ENCODE data around the gene KMT5C.

KMT5C gene

GRCh38 chr19:55345818-55346724 lies 6.4 kb downstream of the KMT5C start:
- no peak for TF ChIP-seq CTCF (conservative IDR thresholded peaks at IDR 0.05; ENCODE audit: control insufficient read depth, insufficient read depth, low read depth, low read length)
- DNase-seq (ENCODE audit: low read depth) = peak; percentile 80

GRCh38 chr19:55346725-55347441 lies 7.2 kb downstream of the KMT5C start:
- H3K4me3 ChIP-seq (ENCODE audit: control insufficient read depth, low read depth, low read length) = no peak overlapping the region
- DNase-seq (ENCODE audit: low read depth) = peak; percentile 25
- no peak for TF ChIP-seq CTCF (conservative IDR thresholded peaks at IDR 0.05; ENCODE audit: control insufficient read depth, insufficient read depth, low read depth, low read length)

More at GRCh38 chr19:55345818-55346724, 6.4 kb downstream of the KMT5C start:
- H3K4me3 ChIP-seq (ENCODE audit: control insufficient read depth, low read depth, low read length) = no peak overlapping the region

GRCh38 chr19:55347442-55348009 lies 7.8 kb downstream of the KMT5C start:
- no peak for TF ChIP-seq CTCF (conservative IDR thresholded peaks at IDR 0.05; ENCODE audit: control insufficient read depth, insufficient read depth, low read depth, low read length)
- H3K4me3 ChIP-seq (ENCODE audit: control insufficient read depth, low read depth, low read length) = no peak overlapping the region
- no peak for DNase-seq (ENCODE audit: low read depth)

GRCh38 chr19:55348317-55349034 lies 8.8 kb downstream of the KMT5C start:
- no peak overlapping the region for H3K4me3 ChIP-seq (ENCODE audit: control insufficient read depth, low read depth, low read length)
- no peak for DNase-seq (ENCODE audit: low read depth)
- no peak for TF ChIP-seq CTCF (conservative IDR thresholded peaks at IDR 0.05; ENCODE audit: control insufficient read depth, insufficient read depth, low read depth, low read length)

- TF ChIP-seq CTCF (conservative IDR thresholded peaks at IDR 0.05; ENCODE audit: control insufficient read depth, insufficient read depth, low read depth, low read length) = no peak
- no peak for DNase-seq (ENCODE audit: low read depth)
- H3K4me3 ChIP-seq (ENCODE audit: control insufficient read depth, low read depth, low read length) = no peak overlapping the region
These were observed 11.1 kb downstream of the KMT5C start for GRCh38 chr19:55350620-55351315.

GRCh38 chr19:55352040-55352439 lies 12.4 kb downstream of the KMT5C start:
- DNase-seq (ENCODE audit: low read depth) = no peak
- TF ChIP-seq CTCF (conservative IDR thresholded peaks at IDR 0.05; ENCODE audit: control insufficient read depth, insufficient read depth, low read depth, low read length) = no peak
- no peak overlapping the region for H3K4me3 ChIP-seq (ENCODE audit: control insufficient read depth, low read depth, low read length)

Data from fibroblast of mammary gland (primary cell).